Activated CD4-positive, alpha-beta T cell treated with anti-CD3 and anti-CD28 coated beads, Interleukin-2, amount 50 U/mL, for 4 hours (primary cell): Measurements from ENCODE around the gene STRA6.

Experiments used
- DNase-seq, 2 experiments: peaks; one replicate each; pipeline ENCODE4 v3.0.0-alpha.2; 2020

The STRA6 gene

DNA sequence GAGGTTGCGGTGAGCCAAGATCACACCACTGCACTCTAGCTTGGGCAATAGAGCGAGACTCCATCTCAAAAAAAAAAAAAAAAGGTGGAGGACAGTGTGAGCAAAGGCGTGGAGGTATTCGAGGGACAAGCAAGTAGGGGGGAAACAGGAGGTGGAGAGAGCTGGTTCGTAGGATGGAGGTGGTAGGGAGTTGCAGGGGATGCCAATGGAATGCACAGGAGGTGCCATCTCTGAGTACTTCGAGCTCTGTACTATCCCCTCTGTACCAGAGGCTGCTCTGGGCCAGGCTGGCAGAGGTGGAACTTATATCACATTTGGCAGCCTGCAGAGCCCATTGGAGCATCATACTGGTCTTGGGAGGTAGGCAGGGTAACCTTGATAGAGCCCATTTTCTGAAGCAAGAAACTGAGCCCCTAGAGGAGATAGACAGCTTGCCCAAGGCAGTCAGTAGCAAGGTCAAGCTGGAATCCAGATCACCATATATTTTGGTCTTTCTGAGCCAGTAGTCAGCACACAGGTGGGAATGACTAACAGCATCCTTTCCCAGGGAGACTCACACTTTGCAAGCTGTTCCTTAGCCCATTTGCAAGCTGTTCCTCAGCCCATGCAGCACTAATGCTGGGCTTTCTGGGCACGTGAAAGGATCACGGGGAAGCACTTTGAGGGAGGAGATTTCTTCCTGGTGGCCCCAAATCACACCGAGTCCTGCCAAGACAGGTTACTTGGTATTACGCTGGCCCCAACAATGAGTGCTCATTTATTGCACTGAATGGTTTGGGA, 24.4 kb upstream of the STRA6 start:
- no peak for DNase-seq

DNA sequence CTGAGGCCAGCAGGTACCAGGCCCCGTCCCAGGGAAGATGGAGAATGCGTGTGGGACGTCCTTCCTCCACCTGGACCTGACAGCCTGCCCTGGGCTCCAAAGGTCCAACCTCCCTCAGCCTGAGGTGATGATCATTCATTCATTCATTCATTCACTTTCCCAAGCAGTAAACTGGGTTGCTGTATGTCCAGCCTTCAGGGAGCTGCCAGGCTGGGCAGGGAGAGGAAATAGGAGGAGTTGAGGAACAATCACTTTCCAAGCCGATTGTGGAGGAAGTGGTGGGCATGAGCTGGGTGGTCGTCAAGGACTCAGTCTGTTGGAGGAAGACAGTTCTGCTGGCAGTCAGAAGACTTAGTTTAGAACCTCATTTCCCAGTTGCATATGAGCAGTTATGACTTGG, 23.3 kb upstream of the STRA6 start:
- no peak for DNase-seq

DNA sequence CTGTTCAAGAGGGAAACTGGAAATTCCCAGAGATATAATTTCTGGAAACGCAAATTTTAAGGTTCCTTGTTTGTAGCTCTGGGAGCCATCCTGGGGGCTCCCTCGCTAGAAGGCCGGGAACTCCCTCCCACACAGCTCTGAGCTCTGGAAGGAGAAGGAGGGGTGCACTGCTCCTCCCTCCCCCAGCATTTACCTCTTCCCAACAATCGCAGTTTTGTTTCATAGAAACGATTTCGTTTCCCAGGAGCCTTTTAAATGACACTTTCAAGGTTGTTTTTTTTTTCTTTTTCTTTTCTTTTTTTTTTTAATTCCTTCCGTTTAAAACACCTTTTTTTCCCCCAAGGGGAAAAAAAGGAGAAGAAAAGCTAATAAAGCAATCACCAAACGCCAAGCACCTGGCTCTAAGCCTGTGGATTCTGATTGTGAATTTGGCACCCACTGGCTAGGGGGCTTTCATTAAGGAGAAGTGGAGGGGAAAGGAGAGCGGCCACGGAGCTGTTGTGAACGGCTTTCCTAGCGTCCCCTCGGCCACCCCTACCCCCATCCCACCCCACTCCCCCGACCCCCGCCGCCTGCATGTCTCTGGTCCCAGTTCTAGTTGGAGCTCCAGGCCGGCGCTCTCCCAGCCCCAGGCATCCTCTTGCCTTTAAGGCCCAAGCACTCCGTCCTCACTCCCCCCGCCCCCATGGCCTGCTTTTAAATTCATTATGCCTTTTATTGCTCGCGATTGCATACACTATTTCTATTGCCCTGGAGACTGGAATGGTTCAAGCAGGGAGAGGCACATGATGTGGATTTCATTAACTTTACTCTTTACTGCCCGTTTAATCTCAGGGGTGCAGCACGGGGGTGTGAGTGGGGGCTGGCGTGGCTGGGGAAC, 19.9 kb upstream of the STRA6 start:
- no peak for DNase-seq

DNA sequence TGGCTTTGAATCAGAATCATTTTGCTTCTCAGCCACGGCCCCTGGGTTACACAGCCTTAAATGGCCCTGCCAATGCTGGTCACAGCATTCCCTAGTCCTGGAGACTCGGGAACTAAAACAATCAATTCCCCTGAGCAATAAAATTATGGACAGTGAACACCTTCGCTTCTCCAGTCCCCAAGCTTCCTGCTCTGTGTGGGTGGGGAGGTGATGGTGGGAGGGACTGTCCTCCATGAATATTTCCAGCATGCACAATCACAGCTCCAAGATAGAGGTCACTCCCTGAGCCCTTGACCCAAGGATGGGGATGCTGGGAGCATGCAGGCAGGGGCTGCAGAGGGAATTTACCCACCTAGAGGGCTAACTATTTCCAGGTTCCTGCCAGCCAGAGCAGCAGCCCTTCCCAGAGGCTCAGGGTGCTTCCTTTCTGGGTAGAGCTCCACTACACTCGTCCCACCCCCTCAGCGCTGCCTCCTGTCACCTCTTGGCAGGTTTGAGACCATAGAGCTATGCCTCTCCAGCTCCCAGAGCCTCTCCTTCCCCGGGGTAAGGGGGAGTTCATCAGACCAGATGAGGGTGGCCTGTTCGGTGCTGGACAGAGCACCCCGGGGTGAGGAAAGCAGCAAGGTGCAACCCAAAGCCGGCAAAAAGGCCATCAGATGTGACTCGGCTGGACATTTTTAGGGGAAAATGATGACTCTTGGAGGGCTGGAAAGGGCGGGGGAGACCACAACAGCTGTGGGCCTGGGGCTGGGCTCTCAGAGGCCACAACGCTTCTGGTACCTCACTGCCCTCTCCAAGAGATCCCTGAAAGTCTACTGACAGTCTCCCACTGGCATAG, 19.0 kb upstream of the STRA6 start:
- DNase-seq: no peak

DNA sequence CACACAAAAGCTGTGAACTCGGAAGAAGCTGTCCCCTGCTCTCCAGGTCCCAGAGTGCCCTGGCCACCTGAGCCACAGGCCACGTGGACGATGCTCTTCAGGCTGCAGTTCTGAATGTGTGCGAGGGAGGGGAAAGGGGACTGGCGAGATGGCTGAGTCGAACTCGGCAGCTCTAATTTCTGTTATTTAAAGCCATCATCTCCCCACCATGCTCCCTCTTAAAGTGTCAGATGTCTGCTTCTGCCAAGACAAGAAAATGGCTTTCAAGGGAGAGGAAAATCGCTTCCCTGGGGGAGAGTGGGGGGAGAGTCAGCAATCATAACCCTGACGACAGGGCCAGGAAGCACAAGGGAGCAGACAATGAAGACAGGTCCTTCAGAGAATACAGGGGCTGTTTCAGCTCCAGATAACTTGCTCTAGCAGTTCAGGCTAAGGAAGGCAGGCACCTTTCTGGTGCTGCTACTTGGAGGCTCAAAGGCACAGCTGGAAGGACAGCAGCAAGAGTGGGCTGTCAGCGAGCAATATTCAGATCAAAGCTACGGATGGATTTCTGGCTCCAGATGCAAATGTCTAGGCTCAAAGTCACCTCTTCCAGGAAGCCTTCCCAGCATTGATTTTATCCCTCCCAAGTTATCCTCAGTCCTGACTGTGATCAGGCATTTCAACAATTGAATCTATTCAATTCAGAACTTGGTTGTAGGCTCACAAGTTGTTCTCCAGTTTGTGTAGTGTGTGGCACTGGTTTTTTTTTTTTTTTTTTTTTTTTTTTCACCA, 18.1 kb upstream of the STRA6 start:
- no peak for DNase-seq

DNA sequence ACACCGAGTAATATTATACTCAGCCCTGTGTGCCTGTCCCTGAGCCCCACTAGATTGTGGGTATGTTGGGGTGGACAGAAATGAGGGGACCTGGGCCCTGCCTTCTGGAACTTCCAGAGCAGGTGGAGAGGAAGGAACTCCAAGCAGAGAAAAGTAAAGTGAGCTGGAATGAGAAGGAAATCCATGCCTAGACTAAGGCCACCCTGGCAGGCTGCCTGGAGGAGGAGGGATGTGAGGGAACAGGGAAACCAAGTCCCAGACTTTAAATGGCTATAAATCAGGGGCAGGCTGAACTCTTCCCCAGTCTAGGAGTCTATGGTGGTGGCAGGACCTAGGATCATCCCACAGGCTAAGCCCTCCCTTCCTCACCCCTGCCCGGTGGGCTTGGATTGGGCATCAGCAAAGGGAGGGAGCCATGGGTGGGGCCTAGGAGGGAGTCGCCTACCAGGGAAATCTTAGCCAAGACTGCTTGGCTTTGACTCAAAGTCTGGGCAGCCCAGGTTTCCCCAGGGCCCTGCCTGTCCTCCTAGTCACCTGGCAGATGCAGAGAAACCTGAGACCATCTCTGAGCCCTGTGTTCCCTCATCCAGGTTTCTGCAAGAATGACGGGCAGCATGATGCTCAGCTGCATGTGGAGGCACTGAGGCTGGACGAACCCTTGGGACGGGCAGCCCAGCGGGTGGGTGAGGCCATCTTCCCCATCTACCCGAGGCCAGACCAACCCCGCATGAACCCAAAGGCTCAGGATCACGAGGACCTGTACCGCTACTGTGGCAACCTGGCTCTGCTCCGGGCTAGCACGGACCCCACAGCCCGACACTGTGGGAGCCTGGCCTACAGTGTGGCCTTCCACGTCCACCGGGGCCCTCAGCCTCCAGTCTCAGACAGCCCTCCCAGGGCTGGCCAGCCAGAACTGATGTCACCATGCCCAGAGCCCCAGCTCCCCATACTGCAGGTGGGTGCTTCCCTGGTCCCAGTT, 15.6 kb upstream of the STRA6 start:
- DNase-seq: no peak

DNA sequence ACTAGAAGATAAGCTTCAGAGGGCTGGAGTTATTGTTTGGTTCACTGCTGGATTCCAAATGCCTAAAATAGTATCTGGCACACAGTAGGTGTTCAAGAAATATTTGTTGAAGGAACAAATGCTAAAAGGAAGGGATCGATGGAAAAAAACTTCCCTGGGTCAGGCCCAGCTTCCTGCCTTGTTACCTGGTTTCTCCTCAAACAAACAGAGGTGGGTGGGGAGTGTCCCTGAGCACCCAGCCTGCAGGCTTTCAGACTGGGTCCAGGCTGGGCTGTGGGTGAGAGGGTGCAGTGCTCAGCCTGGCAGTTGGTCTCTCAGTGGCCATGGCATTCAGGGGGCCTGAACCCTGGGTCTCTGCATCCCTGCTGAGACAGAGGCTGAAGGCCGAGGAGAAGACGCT, 14.4 kb upstream of the STRA6 start:
- no peak for DNase-seq

DNA sequence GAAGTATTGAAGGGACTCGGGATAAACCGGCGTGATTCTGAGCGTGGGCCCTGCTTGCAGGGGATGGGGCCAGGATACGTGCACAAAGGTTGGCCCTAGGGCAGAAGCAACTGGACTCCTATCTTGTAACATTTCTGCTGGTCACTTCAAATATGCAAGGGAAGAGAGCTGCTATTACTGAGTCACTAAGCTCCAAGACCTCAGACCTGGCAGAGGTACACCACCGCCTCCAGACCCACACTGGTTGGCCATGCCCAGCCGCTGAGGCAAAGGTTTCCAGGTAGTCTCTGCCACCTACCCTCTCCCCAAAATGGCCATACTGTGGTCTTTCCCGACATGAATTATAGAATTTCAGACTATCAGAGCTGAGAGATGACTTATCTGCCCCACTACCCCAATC, 13.4 kb upstream of the STRA6 start:
- DNase-seq: no peak

DNA sequence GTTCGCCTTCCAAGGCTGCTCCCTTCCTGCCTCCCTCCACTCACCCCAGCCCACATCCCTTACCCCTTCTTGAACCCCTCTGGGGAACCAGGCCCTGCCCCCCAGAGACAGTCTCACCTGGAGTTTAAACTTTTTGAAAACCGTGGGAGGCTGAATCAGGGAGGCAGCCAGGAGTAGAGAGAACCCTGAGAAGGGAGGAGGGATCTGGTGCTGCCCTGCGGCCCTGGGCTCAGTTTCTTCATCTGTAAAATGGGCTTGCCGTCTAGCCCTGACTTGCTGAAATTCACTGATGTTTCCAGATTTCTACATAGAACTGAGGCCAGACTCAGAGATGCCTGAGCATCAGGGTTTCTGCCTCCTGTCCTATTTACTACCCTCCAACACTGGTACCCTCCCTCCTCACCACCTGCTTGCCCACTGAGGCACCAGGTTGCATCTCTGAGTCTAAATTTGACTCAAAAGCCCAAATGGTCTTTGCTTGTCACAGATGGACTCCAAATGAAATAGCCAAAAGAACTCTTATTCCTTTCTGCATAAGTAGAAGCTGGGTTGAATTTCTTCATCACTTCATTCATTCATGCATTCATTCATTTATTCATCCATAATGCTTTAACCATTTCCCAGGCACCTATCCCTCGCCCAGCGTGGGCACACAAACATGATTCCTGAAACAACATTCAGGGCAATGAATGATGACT, 11.9 kb upstream of the STRA6 start:
- no peak for DNase-seq

DNA sequence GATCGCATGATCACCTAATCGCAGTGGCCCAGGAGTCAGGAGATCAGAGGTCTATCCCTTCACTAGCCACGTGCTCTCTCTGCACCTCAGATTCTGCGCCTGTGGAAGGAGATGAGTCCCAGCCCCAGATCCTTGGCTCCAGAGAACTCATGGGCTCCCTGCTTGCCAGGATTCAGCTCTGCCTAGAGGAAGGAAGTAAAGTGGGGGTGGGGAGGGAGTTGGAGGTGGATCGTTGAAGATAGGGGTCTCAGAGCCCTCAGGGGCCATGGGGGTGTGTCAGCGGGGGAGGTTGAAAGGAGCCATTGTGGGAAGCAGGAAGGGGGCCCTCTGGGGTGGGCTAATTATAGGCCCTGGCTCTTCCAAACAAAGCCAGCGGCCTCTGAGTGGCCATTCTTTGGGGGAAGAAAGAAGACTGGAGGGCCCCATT, 11.3 kb upstream of the STRA6 start:
- DNase-seq: no peak

DNA sequence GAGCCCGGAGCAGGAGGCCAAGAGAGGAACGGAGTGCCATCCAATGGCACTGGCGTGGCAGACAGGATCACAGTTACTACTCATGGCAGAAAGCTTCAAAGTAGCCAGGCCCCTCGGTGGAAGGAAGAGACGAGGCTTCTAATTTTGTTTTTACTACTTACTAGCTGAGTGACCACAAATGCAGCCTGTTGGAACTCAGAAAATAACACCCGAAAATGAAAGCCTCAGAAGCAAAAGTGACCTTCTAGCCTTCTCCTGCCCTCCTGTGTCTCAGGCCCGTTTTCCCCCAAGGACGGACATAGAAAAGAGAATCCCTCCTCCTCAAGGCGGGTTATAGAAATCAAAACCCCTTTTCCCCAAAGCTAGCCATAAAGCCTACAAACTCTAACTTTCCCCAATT, 9.9 kb upstream of the STRA6 start:
- DNase-seq: no peak

DNA sequence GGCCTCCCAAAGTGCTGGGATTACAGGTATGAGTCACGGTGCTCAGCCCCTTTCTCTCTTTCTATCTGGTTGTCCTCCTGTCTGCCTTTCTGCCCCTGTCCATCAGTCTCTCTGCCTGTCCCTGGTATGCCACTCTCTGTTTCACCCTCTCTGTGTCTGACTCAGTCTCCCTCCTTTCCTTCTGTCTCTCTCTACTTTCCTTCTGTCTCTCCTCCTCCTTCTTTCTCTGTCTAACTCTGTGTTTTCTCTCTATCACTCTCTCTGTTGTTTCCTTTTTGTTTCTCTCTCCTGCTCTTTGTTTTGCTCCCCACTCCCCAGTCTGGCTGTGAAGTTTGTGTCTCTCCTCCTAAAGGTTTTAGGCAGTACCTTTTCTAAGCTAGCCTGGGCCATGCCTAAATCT, 9.1 kb upstream of the STRA6 start:
- DNase-seq: no peak

DNA sequence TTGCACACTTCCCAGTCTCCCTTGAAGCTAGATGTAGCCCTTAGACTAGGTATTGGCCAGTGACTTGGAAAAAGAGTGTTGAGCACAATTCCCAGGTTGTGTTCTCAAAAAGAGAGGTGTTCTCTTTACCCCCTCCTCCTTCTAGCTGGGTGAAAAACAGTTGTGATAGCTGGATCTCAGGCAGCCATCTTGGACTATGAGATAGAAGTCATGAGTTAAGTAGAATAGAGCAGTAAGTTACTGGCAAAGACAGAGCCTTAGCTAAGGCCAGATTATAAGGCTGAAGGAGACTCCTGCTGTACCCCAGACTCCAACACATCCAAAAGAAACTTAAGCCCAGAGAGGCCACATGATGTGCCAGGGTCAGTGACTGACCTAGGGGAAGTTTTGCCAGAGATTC, 8.1 kb upstream of the STRA6 start:
- DNase-seq: no peak

DNA sequence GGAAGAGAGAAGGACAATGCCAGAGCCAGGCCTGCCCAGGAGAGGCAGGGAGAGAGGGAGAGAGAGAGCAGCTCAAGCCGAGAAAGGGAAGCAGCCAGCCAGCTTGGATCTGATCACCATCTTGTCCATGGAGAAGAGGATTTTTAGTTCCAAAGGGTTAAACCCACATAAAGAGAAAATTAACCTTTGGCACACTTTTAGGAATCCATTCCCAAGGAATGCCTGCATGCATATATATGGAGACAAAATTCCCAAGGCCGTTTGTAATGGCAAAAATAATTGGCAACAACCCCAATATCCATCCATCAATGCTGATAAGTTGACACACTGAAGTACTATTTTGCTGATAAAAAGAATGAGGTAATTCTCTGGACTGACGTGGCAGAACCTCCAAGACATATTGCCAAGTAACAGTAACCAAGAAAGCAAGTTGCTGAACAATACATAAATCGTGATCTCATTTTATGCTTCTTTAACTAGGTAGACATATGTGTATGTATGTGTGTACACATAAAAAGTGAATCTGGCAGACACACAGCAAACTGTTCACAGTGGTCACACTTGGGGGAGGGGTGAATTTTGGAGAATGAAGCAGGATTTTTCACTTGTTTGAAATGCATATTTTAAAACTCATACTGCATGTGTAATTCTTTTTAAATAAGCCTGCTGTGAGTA, 7.5 kb upstream of the STRA6 start:
- DNase-seq: no peak

DNA sequence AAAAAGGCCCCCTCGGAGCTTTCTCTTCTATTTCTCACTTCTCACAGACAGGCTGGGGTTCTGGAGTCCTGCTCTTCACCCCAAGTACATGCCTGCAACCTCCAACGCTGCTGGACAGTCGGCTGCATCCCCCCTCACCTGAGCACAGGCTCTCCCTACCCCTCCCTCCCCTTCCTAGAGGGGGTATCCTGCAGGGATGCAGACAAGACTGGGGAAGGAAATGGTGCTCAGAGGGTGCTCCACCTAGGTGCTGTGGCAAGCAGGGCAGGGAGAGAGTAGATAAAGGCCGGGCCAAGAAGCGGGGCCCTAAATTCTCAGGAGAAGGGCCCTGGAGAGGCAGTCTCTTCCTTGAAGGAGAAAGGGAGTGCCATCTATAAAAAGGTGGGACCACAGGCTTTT, 7.0 kb upstream of the STRA6 start:
- DNase-seq: no peak

DNA sequence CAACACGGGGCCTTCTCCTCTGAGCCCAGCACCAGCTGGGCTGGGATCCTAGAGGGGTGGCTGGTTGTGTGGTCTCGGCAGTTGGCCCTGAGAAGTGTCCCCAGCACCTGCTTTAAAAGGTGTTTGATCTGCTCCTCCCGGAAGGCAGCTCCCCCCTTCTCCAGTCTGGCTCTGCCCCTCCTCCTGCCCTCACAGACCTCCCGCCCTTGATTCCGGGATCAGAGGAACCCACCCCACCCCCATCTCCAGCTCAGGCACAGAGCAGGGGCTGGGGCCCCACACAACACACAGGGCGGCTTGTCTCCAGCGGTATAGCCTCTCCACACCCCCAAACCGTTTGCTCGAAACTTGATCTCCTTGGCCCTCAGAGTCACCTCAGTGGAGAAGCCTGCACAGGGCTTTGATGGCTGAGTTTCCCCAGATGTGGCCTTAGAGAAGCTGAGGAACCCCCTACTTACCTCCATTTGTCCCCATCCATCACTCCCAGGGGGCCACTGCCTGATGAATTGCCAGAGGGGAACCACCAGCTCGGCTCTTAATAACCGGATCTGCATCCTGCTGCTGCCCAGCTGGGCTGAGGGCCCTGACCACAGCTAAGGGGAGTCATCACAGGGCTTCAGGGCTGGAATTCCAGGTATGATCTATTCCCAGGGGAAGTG, 6.4 kb upstream of the STRA6 start:
- DNase-seq: no peak

DNA sequence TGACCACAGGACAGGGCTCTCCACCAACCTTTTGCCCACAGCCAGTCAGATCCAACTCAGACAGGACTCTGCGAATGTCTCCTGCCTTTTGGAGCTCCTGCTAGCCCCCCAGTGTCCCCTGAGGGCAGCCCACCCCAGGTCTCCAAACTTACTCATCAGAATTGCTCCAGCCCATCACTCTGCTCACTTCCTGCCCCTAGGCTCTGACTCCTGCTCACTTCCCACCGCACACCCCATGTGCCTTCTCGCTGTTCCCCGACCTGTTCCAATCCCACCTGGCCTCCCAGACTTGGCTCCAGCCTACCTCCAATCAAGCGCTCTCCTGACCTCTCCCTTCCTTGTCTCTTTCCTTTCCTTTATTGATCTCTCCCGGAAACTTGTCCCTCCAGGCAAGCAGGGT, 5.9 kb upstream of the STRA6 start:
- DNase-seq: no peak

DNA sequence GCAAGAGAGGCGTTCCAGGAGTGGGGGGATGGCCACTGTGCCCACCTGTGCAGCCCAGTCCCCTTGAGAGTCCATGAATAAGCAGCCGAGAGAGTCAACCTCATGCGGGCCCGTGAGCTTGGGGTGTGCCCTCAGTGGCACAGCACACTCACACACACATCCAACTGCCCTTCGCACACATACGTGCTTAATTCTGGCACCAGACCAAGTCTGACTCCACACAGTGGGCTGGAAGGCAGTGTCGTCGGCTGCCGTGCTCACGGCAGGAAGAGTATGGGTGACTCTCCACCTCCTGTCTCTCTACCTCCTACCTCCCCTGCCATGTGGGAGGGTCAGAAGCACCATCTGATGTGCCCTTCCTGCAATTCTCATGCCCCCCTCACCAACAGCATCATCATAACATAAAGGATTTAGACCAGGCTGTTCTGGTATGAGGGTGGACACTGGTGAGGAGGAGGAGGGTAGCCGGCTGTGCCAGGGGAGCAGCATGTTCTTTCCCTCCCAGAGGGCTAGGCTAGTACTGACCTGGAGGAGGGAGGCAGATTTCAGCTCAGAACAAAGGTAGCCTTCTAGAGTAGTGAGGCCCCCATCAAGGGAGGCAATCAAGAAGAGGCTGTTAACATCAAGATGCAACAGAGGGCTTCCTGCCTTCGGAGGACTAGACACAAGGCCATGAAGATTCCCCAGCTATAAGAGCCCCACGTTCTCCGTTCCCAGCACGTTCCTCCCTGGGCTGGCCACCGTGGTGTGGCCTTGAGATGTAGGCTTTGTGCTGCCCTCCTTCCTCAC, 5.3 kb upstream of the STRA6 start:
- DNase-seq: no peak

DNA sequence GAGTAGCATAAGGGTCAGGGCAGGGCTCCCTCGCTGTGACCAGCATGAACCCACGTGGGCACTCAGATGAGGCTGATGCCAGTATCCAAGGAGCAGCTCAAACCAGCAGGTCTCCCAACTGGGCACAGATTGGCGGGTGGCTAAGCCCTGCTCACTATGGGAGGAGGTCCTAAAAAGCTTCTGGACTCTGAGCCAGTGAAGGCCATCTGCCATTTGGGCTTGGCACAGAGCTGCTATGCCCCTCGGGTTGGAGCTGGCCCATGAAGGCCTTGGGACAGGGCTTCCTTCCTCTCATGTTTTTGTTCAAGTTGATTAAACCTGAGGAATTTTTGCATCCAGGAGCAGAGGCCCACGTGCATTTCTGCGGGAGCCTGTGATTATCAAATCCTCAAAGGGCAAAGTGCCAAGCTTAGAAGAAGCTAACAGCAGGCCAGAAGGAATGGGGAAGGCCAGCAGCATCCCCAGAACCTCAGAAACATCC, 4.3 kb upstream of the STRA6 start:
- DNase-seq: no peak
